SHP77 (cell line): ENCODE data around the gene CBX2.

Experiments
- DNase-seq, 2 experiments: peaks; one replicate each; lab custom pipeline; 2025; lab: John Stamatoyannopoulos, UW

Gene CBX2

GRCh38 chr17:79829457-79829856, 51.5 kb downstream of the CBX2 start:
- no peak for DNase-seq

- DNase-seq, result no peak
Measured at GRCh38 chr17:79830303-79830702, 52.4 kb downstream of the CBX2 start.

- peak; percentile 69 to 90 for DNase-seq
Measured at GRCh38 chr17:79830763-79831264, 52.9 kb downstream of the CBX2 start.

GRCh38 chr17:79831265-79832217, 53.6 kb downstream of the CBX2 start:
- DNase-seq, result peak; percentile 72 to 85

GRCh38 chr17:79832218-79833109, 54.5 kb downstream of the CBX2 start:
- peak in 1 of 2 experiments; percentile 42 for DNase-seq

GRCh38 chr17:79833110-79833450, 55.1 kb downstream of the CBX2 start:
- DNase-seq, result no peak

GRCh38 chr17:79833744-79834564, 56.0 kb downstream of the CBX2 start:
- no peak for DNase-seq

- no peak for DNase-seq
Measured at GRCh38 chr17:79834565-79835469, 56.9 kb downstream of the CBX2 start.

- DNase-seq, result no peak
Measured at GRCh38 chr17:79835470-79835899, 57.5 kb downstream of the CBX2 start.

GRCh38 chr17:79835953-79836509, 58.1 kb downstream of the CBX2 start:
- peak; percentile 47 to 60 for DNase-seq

GRCh38 chr17:79836510-79836971, 58.6 kb downstream of the CBX2 start:
- DNase-seq, result no peak

- peak; percentile 27 to 76 for DNase-seq
Measured at GRCh38 chr17:79836972-79837887, 59.3 kb downstream of the CBX2 start.
